NB4 (cell line): ENCODE measurements around the gene COG5.

ENCODE experiments used
- DNase-seq: peaks from one replicate; pipeline ENCODE4 v3.0.0; 2010; ENCODE audit warnings: low read depth
- H3K4me3 ChIP-seq: one replicate; pipeline ENCODE4 v1.5.1; 2011; ENCODE audit warnings: mild to moderate bottlenecking, low read depth, low read length, moderate library complexity
- CTCF ChIP-seq: IDR thresholded peaks from one replicate; pipeline ENCODE4 v1.5.1; 2012; ENCODE audit warnings: low read depth, low read length
- MAX ChIP-seq: IDR thresholded peaks from 2 replicates; pipeline ENCODE4 v1.6.1; 2011; ENCODE audit warnings: low read depth, low read length
- MYC ChIP-seq: IDR thresholded peaks from 2 replicates; pipeline ENCODE4 v1.6.1; 2011; ENCODE audit warnings: low read depth, low read length
- POLR2A ChIP-seq: IDR thresholded peaks from 2 replicates; pipeline ENCODE4 v1.6.1; 2011; ENCODE audit warnings: mild to moderate bottlenecking; ENCODE audit not compliant: insufficient read length; ENCODE audit errors: extremely low read depth

Gene COG5

DNA sequence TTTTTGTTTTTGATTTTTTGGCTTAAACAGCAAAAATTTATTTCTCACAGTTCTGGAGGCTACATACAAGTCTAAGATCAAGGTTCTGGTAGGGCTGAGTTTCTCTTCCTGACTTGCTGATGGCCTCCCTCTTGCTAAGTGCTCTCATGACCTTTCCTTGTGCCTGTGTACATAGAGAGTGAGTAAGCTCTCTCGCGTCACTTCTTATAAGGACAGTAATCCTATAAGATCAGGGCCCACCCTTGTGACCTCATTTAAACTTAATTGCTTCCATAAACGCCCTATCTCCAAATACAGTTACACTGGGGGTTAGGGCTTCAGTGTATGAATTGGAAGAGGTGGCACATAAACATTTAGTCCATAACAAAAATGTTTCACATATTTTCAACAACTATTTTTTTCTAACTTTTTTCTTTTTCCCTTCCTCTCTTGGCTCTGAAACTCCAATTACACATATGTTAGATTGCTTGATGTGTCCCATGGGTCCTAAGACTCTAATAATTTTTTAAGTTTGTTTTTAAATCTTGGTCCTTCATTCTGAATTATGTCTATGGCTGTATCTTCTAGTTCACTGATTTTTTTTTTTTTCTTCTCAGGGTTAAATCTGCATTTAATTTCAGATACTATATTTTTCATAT, 245.1 kb downstream of the COG5 start:
- TF ChIP-seq CTCF (no peak), POLR2A (no peak), MAX (no peak), MYC (no peak)
- H3K4me3 ChIP-seq: no peak overlapping the region
- DNase-seq: no peak

DNA sequence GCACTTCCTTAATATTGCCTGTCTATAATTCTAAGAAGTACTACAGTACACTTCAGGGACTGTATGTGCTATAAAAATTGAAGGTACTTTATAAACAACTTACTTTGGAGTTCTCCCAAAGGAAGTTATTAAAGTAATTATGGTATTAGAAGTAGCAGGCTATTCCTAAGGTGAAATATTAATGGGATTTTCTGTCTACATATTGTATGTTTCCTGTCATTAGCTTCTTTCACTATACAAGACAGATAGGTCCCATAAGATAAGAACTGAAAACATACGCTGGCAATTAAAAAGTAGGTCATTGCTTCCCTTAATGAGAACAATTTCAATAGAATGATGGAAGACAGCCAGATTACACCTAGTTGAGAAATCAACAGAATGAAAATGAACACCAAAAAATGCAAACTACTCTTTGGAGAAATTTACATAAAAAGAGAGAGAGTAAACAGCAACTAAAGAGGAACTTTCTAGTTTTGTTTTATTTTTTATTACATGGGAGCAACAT, 248.0 kb downstream of the COG5 start:
- TF ChIP-seq MAX (no peak), MYC (no peak), CTCF (no peak), POLR2A (no peak)
- DNase-seq: no peak
- H3K4me3 ChIP-seq: no peak overlapping the region

GRCh38 chr7:107313355-107313754, 250.4 kb downstream of the COG5 start:
- no peak overlapping the region for H3K4me3 ChIP-seq
- TF ChIP-seq MAX: no peak
- no peak for DNase-seq

DNA sequence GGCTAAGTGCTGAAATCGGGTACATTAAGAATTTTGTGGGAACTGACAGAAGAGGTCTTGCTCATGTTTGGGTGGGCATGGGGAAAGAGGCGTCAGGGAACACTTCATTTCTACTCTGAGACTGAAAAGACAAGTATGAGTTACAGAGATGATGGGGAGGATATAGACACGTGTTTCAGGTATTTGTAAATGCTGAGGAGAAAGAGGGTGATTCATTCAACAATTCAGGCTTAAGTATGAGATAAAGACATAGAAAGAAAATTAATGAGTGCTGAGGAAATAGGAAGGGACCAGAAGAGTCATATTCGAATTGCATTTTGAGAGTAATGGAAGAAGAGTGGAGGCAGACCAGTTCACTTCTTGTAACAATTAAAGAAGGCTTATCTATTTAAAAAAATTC, 251.3 kb downstream of the COG5 start:
- DNase-seq: no peak

DNA sequence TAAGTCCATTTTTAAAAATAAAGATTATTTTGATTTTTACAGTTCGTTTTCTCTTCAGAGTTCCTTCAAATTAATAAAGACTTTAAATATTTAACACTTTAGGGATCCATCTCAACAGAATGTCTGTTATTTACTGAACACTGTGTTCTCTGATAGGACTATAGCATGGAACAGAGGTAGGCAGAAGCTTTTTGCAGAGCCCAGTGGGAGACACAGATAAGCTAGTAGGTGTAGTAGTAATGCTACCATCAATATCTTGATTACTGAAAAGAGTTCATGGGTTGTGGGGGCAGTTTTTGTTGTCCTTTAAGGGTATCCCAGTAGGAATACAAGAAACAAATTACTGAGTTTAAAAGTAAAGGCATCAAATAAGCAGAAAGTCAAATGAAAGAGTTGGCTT, 254.4 kb downstream of the COG5 start:
- no peak for DNase-seq
- no peak for TF ChIP-seq MYC
- no peak for TF ChIP-seq MAX
- TF ChIP-seq CTCF: no peak
- TF ChIP-seq POLR2A: no peak

More for the DNA sequence above, 251.3 kb downstream of the COG5 start:
- no peak for TF ChIP-seq MYC
- TF ChIP-seq POLR2A: no peak
- TF ChIP-seq CTCF: no peak
- no peak for TF ChIP-seq MAX
- no peak overlapping the region for H3K4me3 ChIP-seq

DNA sequence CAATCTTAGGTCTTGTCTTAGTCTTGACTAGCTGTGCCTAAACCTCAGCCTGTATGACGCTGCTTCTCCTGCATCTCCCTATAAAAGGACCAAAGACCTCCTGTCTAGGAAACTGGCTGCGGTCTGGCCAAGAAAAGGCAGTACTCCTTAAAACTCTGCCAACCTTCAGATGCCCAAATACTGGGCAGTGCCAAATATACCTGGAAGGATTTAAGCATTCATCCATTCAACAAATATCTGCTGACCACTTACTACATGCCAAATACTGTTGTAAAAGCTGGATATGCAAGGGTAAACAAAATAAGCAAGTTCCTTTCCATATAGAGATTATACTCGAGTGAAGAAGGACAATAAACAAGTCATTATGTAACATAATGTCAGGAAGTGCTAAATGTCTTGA, 259.1 kb downstream of the COG5 start:
- no peak for DNase-seq
- TF ChIP-seq CTCF: no peak
- no peak for TF ChIP-seq MYC
- TF ChIP-seq POLR2A: no peak
- no peak for TF ChIP-seq MAX
- no peak overlapping the region for H3K4me3 ChIP-seq

More for the DNA sequence above, 254.4 kb downstream of the COG5 start:
- H3K4me3 ChIP-seq: no peak overlapping the region
